Stimulated activated CD8-positive, alpha-beta memory T cell treated with anti-CD3 and anti-CD28 coated beads, Interleukin-12 subunit alpha, Interleukin-12 subunit beta, amount 100 ng/mL, for 24 hours (primary cell): ENCODE data around the gene ALG2.
"Not testable (repeated sequence)": the region's sequence is repeated elsewhere in the genome, so short reads cannot be mapped to it uniquely, and the experiment has no call there.

Experiments
- DNase-seq: peaks from one replicate; pipeline ENCODE4 v3.0.0-alpha.2; 2020; ENCODE audit errors: extremely low read depth

Gene ALG2

GRCh38 chr9:99237849-99238248 is 16.1 kb upstream of the ALG2 start:
- DNase-seq: not testable (repeated sequence)

- no peak for DNase-seq
Observed at GRCh38 chr9:99237356-99237755, 15.6 kb upstream of the ALG2 start.

- DNase-seq: no peak
Observed at GRCh38 chr9:99235926-99236634, 14.3 kb upstream of the ALG2 start.

GRCh38 chr9:99235069-99235468 is 13.3 kb upstream of the ALG2 start:
- no peak for DNase-seq

GRCh38 chr9:99234618-99235017 is 12.9 kb upstream of the ALG2 start:
- DNase-seq: no peak

GRCh38 chr9:99231711-99232110 is 10.0 kb upstream of the ALG2 start:
- DNase-seq: no peak

- DNase-seq: no peak
Observed at GRCh38 chr9:99230206-99230605, 8.5 kb upstream of the ALG2 start.

- DNase-seq: no peak
Observed at GRCh38 chr9:99226054-99226453, 4.3 kb upstream of the ALG2 start.

GRCh38 chr9:99224445-99224844 is 2.7 kb upstream of the ALG2 start:
- no peak for DNase-seq

GRCh38 chr9:99222416-99223270 is 901 bp upstream of the ALG2 start:
- no peak for DNase-seq

- no peak for DNase-seq
Observed at GRCh38 chr9:99221266-99221620, 499 bp downstream of the ALG2 start.

- DNase-seq: no peak
Observed at GRCh38 chr9:99220011-99220410, 1.7 kb downstream of the ALG2 start.

- no peak for DNase-seq
Observed at GRCh38 chr9:99216073-99216472, 5.7 kb downstream of the ALG2 start.

- DNase-seq: no peak
Observed at GRCh38 chr9:99213197-99213596, 8.5 kb downstream of the ALG2 start.

GRCh38 chr9:99211746-99212145 is 10.0 kb downstream of the ALG2 start:
- DNase-seq: no peak

GRCh38 chr9:99210572-99210971 is 11.2 kb downstream of the ALG2 start:
- DNase-seq: no peak

- DNase-seq: no peak
Observed at GRCh38 chr9:99201603-99202002, 20.1 kb downstream of the ALG2 start.

- no peak for DNase-seq
Observed at GRCh38 chr9:99199938-99200539, 21.7 kb downstream of the ALG2 start.

GRCh38 chr9:99197987-99198386 is 23.8 kb downstream of the ALG2 start:
- DNase-seq: no peak

- DNase-seq: no peak
Observed at GRCh38 chr9:99197124-99197630, 24.6 kb downstream of the ALG2 start.

GRCh38 chr9:99196484-99196883 is 25.3 kb downstream of the ALG2 start:
- DNase-seq: not testable (repeated sequence)

- no peak for DNase-seq
Observed at GRCh38 chr9:99193466-99193821, 28.3 kb downstream of the ALG2 start.
